Neural progenitor cell (in vitro differentiated cells): ENCODE data around the gene DDAH2. TPM values are rescaled to one million over a fixed set of nuclear protein-coding genes. Genes with fewer than 3 reads are reported as not detected.
A peak's percentile ranks its signal among the peaks of the same experiment; 100 is the strongest.

Experiments used
- DNase-seq: peaks from one replicate; pipeline ENCODE4 v3.0.0-alpha.2; 2016; ENCODE audit warnings: low spot score
- H2AFZ ChIP-seq: fragments of 200-600 bp; sonication (generic); replicated peaks from 2 replicates; pipeline ENCODE4 v1.6.1; 2016; ENCODE audit warnings: antibody characterized with exemption
- H3F3A ChIP-seq: fragments of 200-600 bp; sonication (generic); 2 replicates; pipeline ENCODE4 v1.6.1; 2016; ENCODE audit warnings: antibody characterized with exemption, low read depth
- H3K27ac ChIP-seq: fragments of 200-600 bp; sonication (generic); 2 replicates; pipeline ENCODE4 v1.5.1; 2016; ENCODE audit warnings: mild to moderate bottlenecking
- H3K27me3 ChIP-seq: fragments of 200-600 bp; sonication (generic); 2 replicates; pipeline ENCODE4 v1.6.1; 2016; ENCODE audit warnings: mild to moderate bottlenecking, moderate library complexity
- H3K36me3 ChIP-seq: fragments of 200-600 bp; sonication (generic); 2 replicates; pipeline ENCODE4 v1.5.1; 2016
- H3K4me1 ChIP-seq: fragments of 200-600 bp; sonication (generic); 2 replicates; pipeline ENCODE4 v1.6.1; 2016; ENCODE audit warnings: mixed run types
- H3K4me2 ChIP-seq: fragments of 200-600 bp; sonication (generic); 2 replicates; pipeline ENCODE4 v1.6.1; 2016
- H3K4me3 ChIP-seq: fragments of 200-600 bp; sonication (generic); 2 replicates; pipeline ENCODE4 v1.5.1; 2016
- H3K79me2 ChIP-seq: fragments of 200-600 bp; sonication (generic); 2 replicates; pipeline ENCODE4 v1.6.1; 2016; ENCODE audit warnings: low read depth
- H3K9ac ChIP-seq: fragments of 200-600 bp; sonication (generic); 2 replicates; pipeline ENCODE4 v1.6.1; 2016
- H3K9me3 ChIP-seq: fragments of 200-600 bp; sonication (generic); 2 replicates; pipeline ENCODE4 v1.5.1; 2016; ENCODE audit warnings: low read depth
- H4K20me1 ChIP-seq: fragments of 200-600 bp; sonication (generic); 2 replicates; pipeline ENCODE4 v1.6.1; 2016; ENCODE audit warnings: low read depth
- H3K27ac Mint-ChIP-seq: 3 replicates; pipeline ENCODE4 v1.8.0; 2021; ENCODE audit warnings: mixed read lengths
- H3K27me3 Mint-ChIP-seq: 2 replicates; pipeline ENCODE4 v1.8.0; 2022; ENCODE audit warnings: low read depth, mild to moderate bottlenecking, inconsistent platforms, moderate library complexity, mixed read lengths; ENCODE audit not compliant: insufficient read depth
- H3K36me3 Mint-ChIP-seq: 3 replicates; pipeline ENCODE4 v1.8.0; 2021; ENCODE audit warnings: mixed read lengths
- H3K4me1 Mint-ChIP-seq: 3 replicates; pipeline ENCODE4 v1.8.0; 2021; ENCODE audit warnings: mixed read lengths
- H3K4me3 Mint-ChIP-seq: 3 replicates; pipeline ENCODE4 v1.8.0; 2021; ENCODE audit warnings: mild to moderate bottlenecking, moderate library complexity, mixed read lengths
- H3K9me3 Mint-ChIP-seq: 3 replicates; pipeline ENCODE4 v1.8.0; 2020; ENCODE audit warnings: mixed read lengths
- CTCF ChIP-seq: fragments of 200-600 bp; sonication (generic); IDR thresholded peaks from 2 replicates; pipeline ENCODE4 v1.5.1; 2017; ENCODE audit warnings: antibody characterized with exemption, mild to moderate bottlenecking
- EZH2 ChIP-seq: fragments of 200-600 bp; sonication (generic); IDR thresholded peaks from 2 replicates; pipeline ENCODE4 v1.6.1; 2017; ENCODE audit warnings: antibody characterized with exemption, mild to moderate bottlenecking, moderate library complexity
- EZH2phosphoT487 ChIP-seq: fragments of 200-600 bp; sonication (generic); IDR thresholded peaks from 2 replicates; pipeline ENCODE4 v1.6.1; 2017; ENCODE audit warnings: antibody characterized with exemption
- total RNA-seq: library from RNA; depleted of rRNA; stranded (reverse); fragments of >200 nt; gene quantifications from 2 replicates; pipeline ENCODE4 v1.2.3, GENCODE V29; 2015; ENCODE audit warnings: low replicate concordance

Gene DDAH2
- total RNA-seq, 1 donor from 2014 or later = 94.3 TPM

GRCh38 chr6:31737991-31738979 is 9.2 kb upstream of the DDAH2 start:
- peak overlapping the region; percentile 11 for H2AFZ ChIP-seq
- H3K4me3 Mint-ChIP-seq = peak overlapping the region; percentile 94
- no peaks in the 10 kb centered on the region for H3K36me3 ChIP-seq
- peaks cover 44% of the 10 kb centered on the region for H3K4me1 ChIP-seq
- H3K36me3 Mint-ChIP-seq = peaks cover 20% of the 10 kb centered on the region
- no peak for TF ChIP-seq EZH2
- TF ChIP-seq EZH2phosphoT487 = no peak
- TF ChIP-seq CTCF = peak; percentile 39
- H3K27me3 Mint-ChIP-seq = peaks cover 5% of the 10 kb centered on the region
- peak overlapping the region; percentile 85 for H3K27ac ChIP-seq
- H3K9me3 Mint-ChIP-seq = no peaks in the 10 kb centered on the region
- no peaks in the 10 kb centered on the region for H3K27me3 ChIP-seq
- peaks cover 47% of the 10 kb centered on the region for H3K79me2 ChIP-seq
- H3K4me2 ChIP-seq = peak overlapping the region; percentile 99
- H3K9ac ChIP-seq = no peak overlapping the region
- no peaks in the 10 kb centered on the region for H3K9me3 ChIP-seq
- H3K27ac Mint-ChIP-seq = peak overlapping the region; percentile 100
- H3K4me1 Mint-ChIP-seq = peaks cover 71% of the 10 kb centered on the region
- peak overlapping the region; percentile 92 for H3K4me3 ChIP-seq
- peaks cover 15% of the 10 kb centered on the region for H4K20me1 ChIP-seq
- peaks cover 53% of the 10 kb centered on the region for H3F3A ChIP-seq
- no peak for DNase-seq

- Mint-ChIP-seq H3K27ac (peak overlapping the region; percentile 100), H3K4me3 (peak overlapping the region; percentile 94), H3K36me3 (peaks cover 16% of the 10 kb centered on the region), H3K27me3 (peaks cover 2% of the 10 kb centered on the region), H3K9me3 (no peaks in the 10 kb centered on the region), H3K4me1 (peaks cover 68% of the 10 kb centered on the region)
- TF ChIP-seq CTCF (no peak), EZH2phosphoT487 (no peak), EZH2 (no peak)
- peak; percentile 87 for DNase-seq
- H3K9ac ChIP-seq = no peak overlapping the region
- H3K4me2 ChIP-seq = peak overlapping the region; percentile 99
- H3K36me3 ChIP-seq = no peaks in the 10 kb centered on the region
- peak overlapping the region; percentile 11 for H2AFZ ChIP-seq
- H3F3A ChIP-seq = peaks cover 58% of the 10 kb centered on the region
- H3K27ac ChIP-seq = peak overlapping the region; percentile 85
- peaks cover 15% of the 10 kb centered on the region for H4K20me1 ChIP-seq
- no peaks in the 10 kb centered on the region for H3K27me3 ChIP-seq
- peaks cover 47% of the 10 kb centered on the region for H3K79me2 ChIP-seq
- H3K4me3 ChIP-seq = peak overlapping the region; percentile 92
- no peaks in the 10 kb centered on the region for H3K9me3 ChIP-seq
- peaks cover 43% of the 10 kb centered on the region for H3K4me1 ChIP-seq
Measured at GRCh38 chr6:31737315-31737990, 8.4 kb upstream of the DDAH2 start.

GRCh38 chr6:31736768-31737314 is 7.7 kb upstream of the DDAH2 start:
- Histone ChIP-seq H3K4me1 (peaks cover 43% of the 10 kb centered on the region), H3K27me3 (no peaks in the 10 kb centered on the region), H3K4me3 (peak overlapping the region; percentile 92), H3K9ac (no peak overlapping the region), H3K4me2 (peak overlapping the region; percentile 99), H3K79me2 (peaks cover 47% of the 10 kb centered on the region), H3K27ac (peak overlapping the region; percentile 8), H3F3A (peaks cover 65% of the 10 kb centered on the region), H2AFZ (no peak overlapping the region), H3K36me3 (peaks cover under 1% of the 10 kb centered on the region), H3K9me3 (no peaks in the 10 kb centered on the region), H4K20me1 (peaks cover 15% of the 10 kb centered on the region)
- Mint-ChIP-seq H3K4me3 (peak overlapping the region; percentile 94), H3K36me3 (peaks cover 18% of the 10 kb centered on the region), H3K4me1 (peaks cover 68% of the 10 kb centered on the region), H3K27ac (peak overlapping the region; percentile 100), H3K9me3 (no peaks in the 10 kb centered on the region), H3K27me3 (peaks cover 2% of the 10 kb centered on the region)
- TF ChIP-seq EZH2 = no peak
- TF ChIP-seq CTCF = no peak
- no peak for TF ChIP-seq EZH2phosphoT487
- peak; percentile 41 for DNase-seq
